GM12878 (cell line): ENCODE measurements around the gene RAD21L1. TPM values are rescaled to one million over a fixed set of nuclear protein-coding genes. Genes with fewer than 3 reads are reported as not detected.

ENCODE experiments used
- ATAC-seq: fragments of 200-7000 bp; cut with Tn5 transposase; 3 replicates; pipeline ENCODE4 v1.9.1; 2020; ENCODE audit warnings: mild to moderate bottlenecking, moderate library complexity
- BruUV-seq: library from RNA; stranded (reverse); fragments of 400-500 nt; replicated peaks from 2 replicates; lab custom pipeline; 2021; lab: Mats Ljungman, UMichigan
- CTCF ChIA-PET: fragments of 300-600 bp; sonication (Branson Sonifier 250); formaldehyde crosslinking; extraction: SDS; loops from one replicate; lab custom pipeline; 2021; ENCODE audit warnings: inconsistent platforms; lab: Yijun Ruan, JAX
- POLR2A ChIA-PET: fragments of 350-600 bp; formaldehyde crosslinking; extraction: SDS; loops from one replicate; lab custom pipeline; 2021; ENCODE audit warnings: inconsistent platforms; lab: Charles Lee
- RAD21 ChIA-PET: fragments of 300-600 bp; sonication (Branson Sonifier 250); formaldehyde crosslinking; loops from one replicate; lab custom pipeline; 2023; ENCODE audit warnings: antibody characterized with exemption; ENCODE audit not compliant: unreplicated experiment; lab: Charles Lee
- SMC1A ChIA-PET: fragments of 300-600 bp; sonication (Branson Sonifier 250); formaldehyde crosslinking; loops from one replicate; lab custom pipeline; 2023; ENCODE audit not compliant: unreplicated experiment, uncharacterized antibody; lab: Charles Lee
- DNase-seq: peaks from one replicate; pipeline ENCODE4 v3.0.0-alpha.2; 2011; ENCODE audit warnings: low read depth, low spot score
- FAIRE-seq: peaks from 3 replicates; lab custom pipeline; 2011; peaks lifted over from hg19 to GRCh38; lab: Jason Lieb, UNC
- H2AFZ ChIP-seq: 2 replicates; pipeline ENCODE4 v1.6.0; 2011; ENCODE audit warnings: low read depth, low read length, control low read depth; ENCODE audit not compliant: control insufficient read depth
- H3K27ac ChIP-seq: 2 replicates; pipeline ENCODE4 v1.5.1; 2011; ENCODE audit warnings: control low read depth; ENCODE audit not compliant: control insufficient read depth, insufficient read depth
- H3K27me3 ChIP-seq, 2 experiments: replicated peaks in 1 of 2; 2 replicates each; pipeline versions ENCODE4 v1.6.0 to v1.6.1; 2011; ENCODE audit warnings: low read length in 1 of 2; ENCODE audit not compliant: control insufficient read depth in 2 of 2, insufficient read depth in 2 of 2
- H3K36me3 ChIP-seq, 2 experiments: 2 replicates each; pipeline ENCODE4 v1.5.1; 2011; ENCODE audit warnings: low read length in 1 of 2; ENCODE audit not compliant: control insufficient read depth in 2 of 2, insufficient read depth in 2 of 2
- H3K4me1 ChIP-seq: 2 replicates; pipeline ENCODE4 v1.6.1; 2011; ENCODE audit warnings: mild to moderate bottlenecking, low read length, moderate library complexity, mixed read lengths; ENCODE audit not compliant: control insufficient read depth, insufficient read depth
- H3K4me2 ChIP-seq: 2 replicates; pipeline ENCODE4 v1.6.0; 2011; ENCODE audit warnings: control low read depth; ENCODE audit not compliant: control insufficient read depth, insufficient read depth
- H3K4me3 ChIP-seq: fragments of 200-600 bp; sonication (generic); 2 replicates; pipeline ENCODE4 v1.5.1; 2016
- H3K79me2 ChIP-seq: 2 replicates; pipeline ENCODE4 v1.6.0; 2011; ENCODE audit warnings: low read length; ENCODE audit not compliant: control insufficient read depth, insufficient read depth
- H3K9ac ChIP-seq: 2 replicates; pipeline ENCODE4 v1.8.0; 2011; ENCODE audit warnings: low read length, control low read depth, mixed read lengths; ENCODE audit not compliant: control insufficient read depth, insufficient read depth
- H3K9me3 ChIP-seq: replicated peaks from 3 replicates; pipeline ENCODE4 v1.5.1; 2011; ENCODE audit warnings: mild to moderate bottlenecking, low read length; ENCODE audit not compliant: control insufficient read depth, insufficient read depth
- H4K20me1 ChIP-seq: 2 replicates; pipeline ENCODE4 v1.6.0; 2011; ENCODE audit not compliant: control insufficient read depth, insufficient read depth
- CEBPB ChIP-seq, 2 experiments: fragments of 150-350 bp in 1 of 2; IDR thresholded peaks; 2 replicates each; pipeline ENCODE4 v1.6.1; 2012 to 2014; ENCODE audit warnings: low read depth in 2 of 2, low read length in 2 of 2, borderline replicate concordance in 1 of 2, inconsistent platforms in 1 of 2
- E4F1 ChIP-seq: fragments of 450-650 bp; IDR thresholded peaks from 2 replicates; pipeline ENCODE4 v1.6.1; 2018; ENCODE audit warnings: borderline replicate concordance, mild to moderate bottlenecking; ENCODE audit not compliant: partially characterized antibody
- KLF5 ChIP-seq: fragments of 450-650 bp; IDR thresholded peaks from 2 replicates; pipeline ENCODE4 v1.6.1; 2014; ENCODE audit warnings: mild to moderate bottlenecking; ENCODE audit not compliant: partially characterized antibody
- MAX ChIP-seq: IDR thresholded peaks from 2 replicates; pipeline ENCODE4 v1.6.1; 2012; ENCODE audit warnings: low read depth, low read length, improper control_type of control experiment
- MEF2A ChIP-seq: IDR thresholded peaks from 2 replicates; pipeline ENCODE4 v1.6.1; 2011; ENCODE audit warnings: low read depth, mild to moderate bottlenecking, low read length, moderate library complexity; ENCODE audit not compliant: insufficient read depth
- RFX5 ChIP-seq: IDR thresholded peaks from 2 replicates; pipeline ENCODE4 v1.6.1; 2011; ENCODE audit warnings: low read depth, low read length, improper control_type of control experiment
- ZNF24 ChIP-seq: fragments of 450-650 bp; IDR thresholded peaks from 2 replicates; pipeline ENCODE4 v1.6.1; 2017; ENCODE audit warnings: antibody characterized with exemption, mild to moderate bottlenecking
- WGBS: methylation state at CpG from one replicate; pipeline ENCODE4 v1.1.6; 2016; ENCODE audit warnings: low lambda C conversion rate; ENCODE audit not compliant: insufficient replicate concordance, insufficient coverage; ENCODE audit errors: missing lambda C conversion rate; 5-methylcytosine and 5-hydroxymethylcytosine counted together
- in situ Hi-C: fragments of 300-500 bp; cut with MboI; formaldehyde crosslinking; loops from 9 replicates; pipeline ENCODE4 v1.14.3; 2018; ENCODE audit warnings: mixed read lengths
- intact Hi-C: fragments of 100-400 bp; cut with micrococcal nuclease; formaldehyde crosslinking; loops from one replicate; pipeline ENCODE4 v1.14.2; 2022; ENCODE audit not compliant: unreplicated experiment
- polyA plus RNA-seq, 11 experiments: library from polyadenylated mRNA; depleted of rRNA in 4 of 11; unstranded in 6 of 11; stranded (reverse) in 5 of 11; fragments of >200 nt; fragmentation: Nextera tagmentation in 4 of 11; fragmentation: Illumina TruSeq in 1 of 11; extraction: Ambion mirVana in 4 of 11; extraction: Trizol in 1 of 11; gene quantifications; 1 replicate in 1 of 11; 2 replicates in 10 of 11; pipeline versions ENCODE4 v1.2.1 to v1.2.3, GENCODE V29; 2011 to 2016; ENCODE audit warnings: inconsistent platforms in 2 of 11, missing spikeins in 2 of 11, low read depth in 1 of 11
- total RNA-seq, 4 experiments: library from RNA; depleted of rRNA in 3 of 4; stranded (reverse); fragments of >200 nt in 3 of 4; fragmentation: Illumina TruSeq in 1 of 4; extraction: Trizol in 1 of 4; gene quantifications; 2 replicates each; pipeline versions ENCODE4 v1.2.1 to v1.2.3, GENCODE V29; 2013 to 2021

Gene RAD21L1
- total and polyA plus RNA-seq, 10 of the 15 experiments (the other 5 are each of a cell fraction or from before 2014, with no cell fraction given), result not detected

- Histone ChIP-seq H3K9me3 (no peaks in the 10 kb centered on the region; the same call in 2 of the 3 replicates), H3K9ac (no peak overlapping the region), H3K79me2 (no peaks in the 10 kb centered on the region), H3K4me2 (no peak overlapping the region), H3K27ac (no peak overlapping the region), H2AFZ (no peak overlapping the region), H3K27me3 (no peaks in the 10 kb centered on the region; a peak in 1 of 4 replicates), H3K4me3 (no peak overlapping the region), H3K4me1 (no peaks in the 10 kb centered on the region), H4K20me1 (no peaks in the 10 kb centered on the region), H3K36me3 (no peaks in the 10 kb centered on the region; a peak in 1 of 4 replicates)
- RAD21 ChIA-PET, result no interaction called here
- WGBS, result 56% methylated on average over 14 of the region's 14 CpGs
- in situ Hi-C loops (no loop called here), intact Hi-C loops (no loop called here)
- SMC1A ChIA-PET, result no interaction called here
- BruUV-seq, result no TSS peak
- TF ChIP-seq MAX, result no peak
- TF ChIP-seq MEF2A, result no peak
- TF ChIP-seq KLF5, result no peak
- no peak for TF ChIP-seq RFX5
- TF ChIP-seq E4F1, result no peak
- TF ChIP-seq ZNF24, result no peak
- TF ChIP-seq CEBPB (IDR thresholded peaks at IDR 0.05; ENCODE audit: borderline replicate concordance in 1 of 2, low read depth in 2 of 2, low read length in 2 of 2), result no peak
- DNase-seq, result no peak
- no peak for FAIRE-seq
- no peak for ATAC-seq
- POLR2A ChIA-PET, result no interaction called here
- CTCF ChIA-PET, result interaction anchor here (0.6 kb wide), 1 partner anchor 11 kb away, joined by 3 read pairs; no protein-coding TSS in a partner anchor
Measured at GRCh38 chr20:1274485-1275311, 48.9 kb downstream of the RAD21L1 start.
